Peyer's patch (tissue), 4 donors: ENCODE results near the gene MOB4.

Experiments
- CTCF ChIP-seq, 6 experiments: fragments of 450-650 bp in 4 of 6; fragments of 200-600 bp in 2 of 6; sonication (generic) in 1 of 6; IDR thresholded peaks; one replicate each; pipeline ENCODE4 v1.5.1; 2017 to 2019; ENCODE audit warnings: antibody characterized with exemption in 6 of 6, mild to moderate bottlenecking in 3 of 6, moderate library complexity in 1 of 6
- POLR2A ChIP-seq, 2 donors: fragments of 450-650 bp; IDR thresholded peaks; one replicate each; pipeline ENCODE4 v1.5.1; 2017; ENCODE audit warnings: antibody characterized with exemption in 2 of 2, mild to moderate bottlenecking in 2 of 2, moderate library complexity in 2 of 2

- no peak for TF ChIP-seq CTCF (IDR thresholded peaks at IDR 0.05)
- TF ChIP-seq POLR2A (IDR thresholded peaks at IDR 0.05), result no peak
Observed at GRCh38 chr2:197516393-197516761, 511 bp downstream of the MOB4 start.
